Naive B cell (primary cell): ENCODE data around the gene GALK1. TPM values are rescaled to one million over a fixed set of nuclear protein-coding genes. Genes with fewer than 3 reads are reported as not detected.
"Not testable (repeated sequence)": the region's sequence is repeated elsewhere in the genome, so short reads cannot be mapped to it uniquely, and the experiment has no call there.

Experiments used
- ATAC-seq, 2 donors: fragments of 150-1000 bp; cut with Tn5 transposase; 2 replicates each; pipeline ENCODE4 v1.10.0; 2021; ENCODE audit warnings: low read depth in 2 of 2, mild to moderate bottlenecking in 2 of 2, moderate library complexity in 2 of 2
- DNase-seq: peaks from one replicate; pipeline ENCODE4 v3.0.0; 2022
- H3K27ac Mint-ChIP-seq, 6 donors: one replicate each; pipeline ENCODE4 v1.8.0; 2020 to 2022; ENCODE audit warnings: mild to moderate bottlenecking in 6 of 6, mixed read lengths in 6 of 6, moderate library complexity in 5 of 6, inconsistent platforms in 2 of 6
- H3K27me3 Mint-ChIP-seq, 3 donors: one replicate each; pipeline ENCODE4 v1.8.0; 2021 to 2022; ENCODE audit warnings: mixed read lengths in 3 of 3, mild to moderate bottlenecking in 1 of 3
- H3K36me3 Mint-ChIP-seq, 2 donors: one replicate each; pipeline ENCODE4 v1.8.0; 2020 to 2022; ENCODE audit warnings: mixed read lengths in 2 of 2, inconsistent platforms in 1 of 2, mild to moderate bottlenecking in 1 of 2
- H3K4me1 Mint-ChIP-seq, 3 donors: one replicate each; pipeline ENCODE4 v1.8.0; 2020 to 2022; ENCODE audit warnings: mixed read lengths in 3 of 3, inconsistent platforms in 1 of 3, mild to moderate bottlenecking in 1 of 3, moderate library complexity in 1 of 3
- H3K4me3 Mint-ChIP-seq, 8 donors: one replicate each; pipeline ENCODE4 v1.8.0; 2020 to 2022; ENCODE audit warnings: mild to moderate bottlenecking in 8 of 8, mixed read lengths in 8 of 8, moderate library complexity in 8 of 8, inconsistent platforms in 2 of 8
- H3K9me3 Mint-ChIP-seq, 7 donors: one replicate each; pipeline ENCODE4 v1.8.0; 2020 to 2022; ENCODE audit warnings: mixed read lengths in 7 of 7, mild to moderate bottlenecking in 5 of 7, inconsistent platforms in 2 of 7, moderate library complexity in 1 of 7
- polyA plus RNA-seq, 6 donors: library from polyadenylated mRNA; unstranded; fragments of 300-500 nt; fragmentation: Illumina TruSeq; gene quantifications; one replicate each; pipeline ENCODE4 v1.2.3, GENCODE V29; 2021; ENCODE audit warnings: low read depth in 6 of 6

The GALK1 gene
- polyA plus RNA-seq, 6 donors from 2014 or later: 8.3 to 21.9 (median 14.6) TPM

DNA sequence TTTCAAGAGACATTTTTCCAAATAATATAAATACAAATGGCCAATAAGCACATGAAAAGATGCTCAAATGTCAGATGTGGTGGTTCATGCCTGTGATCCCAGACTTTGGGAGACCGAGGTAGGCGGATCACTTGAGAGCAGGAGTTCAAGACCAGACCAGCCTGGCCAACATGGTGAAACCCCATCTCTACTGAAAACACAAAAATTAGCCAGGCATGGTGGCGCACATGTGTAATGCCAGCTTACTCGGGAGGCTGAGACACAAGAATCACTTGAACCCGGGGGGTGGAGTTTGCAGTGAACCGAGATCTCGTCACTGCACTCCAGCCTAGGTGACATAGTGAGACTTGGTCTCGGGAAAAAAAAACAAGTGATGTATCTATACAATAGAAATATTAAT, 2.9 kb upstream of the GALK1 start:
- Mint-ChIP-seq H3K4me1 (peaks cover 4 to 17% (median 8%) of the 10 kb centered on the region in 3 donors), H3K9me3 (no peaks in the 10 kb centered on the region), H3K27me3 (no peaks in the 10 kb centered on the region), H3K27ac (no peak overlapping the region), H3K36me3 (no peaks in the 10 kb centered on the region), H3K4me3 (peak overlapping the region in 1 of 8 donors; percentile 63)
- DNase-seq (no peak), ATAC-seq (no peak)

DNA sequence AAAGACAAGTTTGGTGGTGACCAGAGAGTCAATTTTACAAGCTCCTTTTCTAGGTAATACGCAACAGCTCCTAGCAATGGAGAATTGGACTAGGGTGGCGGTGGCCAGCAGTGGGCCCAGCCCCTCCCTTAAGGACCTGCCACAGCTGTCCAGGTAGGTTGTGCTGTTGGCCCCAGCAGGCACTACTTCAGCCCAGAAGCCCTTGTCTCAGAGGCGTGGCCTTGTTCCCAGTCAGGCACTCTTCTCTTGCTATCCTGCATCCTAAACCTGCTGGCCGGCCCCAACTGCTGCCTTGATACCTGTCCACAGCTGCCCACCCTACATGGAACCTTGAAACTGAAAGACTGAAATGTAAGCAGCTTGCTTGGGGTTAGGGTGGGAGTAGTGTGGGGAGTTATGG, 989 bp upstream of the GALK1 start:
- H3K27ac Mint-ChIP-seq: no peak overlapping the region
- peak overlapping the region in 7 of 8 donors; percentile 30 to 84 (median 77) for H3K4me3 Mint-ChIP-seq
- H3K4me1 Mint-ChIP-seq: peaks cover 9 to 23% (median 13%) of the 10 kb centered on the region in 3 donors

DNA sequence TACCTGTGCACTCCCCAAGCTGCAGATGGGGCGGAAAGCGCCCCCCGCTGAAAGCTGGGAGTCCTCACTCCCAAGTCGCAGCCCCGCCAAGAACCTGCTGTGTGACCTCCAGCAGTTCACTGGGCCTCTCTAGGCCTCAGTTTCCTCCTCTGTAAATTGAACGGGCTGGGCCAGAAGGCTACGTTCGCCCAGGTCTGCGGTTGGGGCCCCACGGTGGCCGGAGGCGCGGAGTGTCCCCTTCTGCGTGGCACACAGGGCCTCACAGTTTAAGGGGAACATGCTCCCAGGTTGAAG, 628 bp downstream of the GALK1 start:
- Mint-ChIP-seq H3K4me3 (peak overlapping the region; percentile 76 to 90 (median 82)), H3K4me1 (peaks cover 9 to 23% (median 13%) of the 10 kb centered on the region in 3 donors), H3K9me3 (no peaks in the 10 kb centered on the region), H3K27me3 (no peaks in the 10 kb centered on the region), H3K36me3 (no peaks in the 10 kb centered on the region), H3K27ac (peak overlapping the region in 2 of 6 donors; percentile 65 to 73)
- DNase-seq: no peak
- no peak for ATAC-seq

More for the DNA sequence above, 989 bp upstream of the GALK1 start:
- DNase-seq (no peak), ATAC-seq (no peak)
- Mint-ChIP-seq H3K36me3 (no peaks in the 10 kb centered on the region), H3K9me3 (no peaks in the 10 kb centered on the region), H3K27me3 (no peaks in the 10 kb centered on the region)

DNA sequence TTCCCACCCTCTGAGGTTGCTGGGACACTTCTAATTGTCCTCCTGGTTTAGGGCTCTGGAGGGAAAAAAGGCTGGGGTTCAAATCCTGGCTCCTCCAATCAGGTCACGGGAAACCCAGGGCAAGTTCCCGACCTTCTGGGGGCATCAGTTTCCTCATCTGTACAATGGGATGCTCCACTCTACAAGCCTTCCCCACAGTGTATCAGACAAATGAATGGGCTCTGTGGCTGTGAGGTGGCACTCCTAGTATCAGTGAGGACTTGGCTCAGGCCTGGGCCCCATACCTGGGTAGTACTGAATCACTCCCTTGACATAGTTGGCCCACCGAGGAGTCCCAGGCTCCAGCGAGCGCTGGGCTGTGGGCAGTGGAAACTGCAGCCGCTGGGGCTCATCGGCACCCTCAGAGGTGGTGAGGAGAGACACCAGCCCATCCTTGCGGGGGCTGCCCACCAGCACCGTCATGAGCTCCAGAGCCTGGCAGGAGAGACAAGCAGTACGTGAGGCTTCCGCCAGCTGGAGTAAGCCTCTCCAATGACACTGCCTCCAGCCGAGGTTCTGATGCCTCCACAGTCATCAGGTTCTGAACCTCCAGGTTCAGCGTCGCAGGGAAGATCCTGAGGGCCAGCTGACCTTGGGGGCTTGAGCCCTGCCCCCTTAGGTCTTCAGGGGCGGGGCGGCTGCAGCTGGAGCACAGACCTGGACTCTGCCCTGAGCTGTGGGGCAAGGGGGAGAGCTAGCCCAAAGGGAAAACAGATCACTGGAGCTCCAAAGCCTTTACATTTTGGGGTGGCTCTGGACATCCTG, 1.2 kb downstream of the GALK1 start:
- Mint-ChIP-seq H3K4me3 (peak overlapping the region; percentile 76 to 90 (median 82)), H3K9me3 (no peaks in the 10 kb centered on the region), H3K36me3 (no peaks in the 10 kb centered on the region), H3K27me3 (no peaks in the 10 kb centered on the region), H3K4me1 (peaks cover 9 to 23% (median 13%) of the 10 kb centered on the region in 3 donors), H3K27ac (peak overlapping the region in 2 of 6 donors; percentile 15 to 65)
- DNase-seq (no peak), ATAC-seq (no peak)

DNA sequence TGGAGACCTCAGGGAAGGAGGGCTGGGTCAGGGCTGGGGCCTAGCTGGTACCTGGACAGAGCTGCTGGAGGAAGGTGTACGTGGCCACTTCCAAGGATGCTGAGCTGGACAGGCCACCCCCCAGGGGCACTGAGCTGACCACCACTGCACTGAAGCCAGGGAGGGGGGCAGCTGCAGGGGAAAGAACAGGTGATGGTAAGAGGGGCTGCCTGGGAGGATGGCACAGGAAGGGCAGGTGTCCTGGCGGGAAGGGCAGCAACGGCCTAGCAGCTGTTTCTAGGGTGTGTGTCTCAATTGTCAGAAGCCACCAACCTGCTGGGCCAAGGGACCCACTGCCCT, 1.8 kb downstream of the GALK1 start:
- Mint-ChIP-seq H3K36me3 (no peaks in the 10 kb centered on the region), H3K27ac (peak overlapping the region in 3 of 6 donors; percentile 63 to 68 (median 67)), H3K4me1 (peaks cover 9 to 23% (median 13%) of the 10 kb centered on the region in 3 donors)

DNA sequence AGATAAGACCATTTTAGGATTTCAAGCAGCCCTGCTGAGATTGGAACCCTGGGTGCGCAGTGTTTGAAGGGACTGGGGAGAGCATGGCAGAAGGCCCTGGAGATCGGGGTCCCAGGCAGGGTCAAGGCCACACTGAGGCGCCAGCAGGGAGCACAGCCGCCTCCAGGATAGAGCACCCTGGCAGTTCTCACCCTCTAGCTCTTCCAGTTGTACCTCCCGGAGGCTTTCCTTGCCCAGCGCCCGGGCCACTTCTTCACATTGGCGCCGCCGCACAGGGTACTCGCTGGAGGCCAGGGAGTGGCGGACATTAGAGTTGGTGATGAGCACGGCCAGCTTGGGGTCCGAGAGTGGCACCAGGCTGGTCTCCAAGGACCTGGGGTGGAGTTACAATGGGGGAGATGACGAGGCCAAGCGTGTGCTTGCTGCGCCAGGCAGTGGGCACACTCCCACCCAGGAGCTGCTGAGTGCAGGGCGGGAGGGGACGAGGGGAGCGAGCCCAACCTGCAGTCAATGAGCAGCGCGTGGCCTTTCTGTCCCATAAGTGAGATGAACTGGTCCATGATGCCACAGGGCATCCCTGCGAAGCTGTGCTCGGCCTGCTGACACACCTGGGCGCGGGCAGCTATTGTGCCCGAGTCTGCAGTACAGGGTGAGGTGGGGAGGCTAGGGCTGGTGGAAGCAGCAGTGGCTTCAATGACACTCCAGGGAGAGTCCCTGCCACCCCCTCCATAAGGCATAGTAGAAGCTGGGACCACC, 2.3 kb downstream of the GALK1 start:
- peak overlapping the region; percentile 56 to 83 (median 64) for H3K4me3 Mint-ChIP-seq
- H3K9me3 Mint-ChIP-seq: no peaks in the 10 kb centered on the region
- no peaks in the 10 kb centered on the region for H3K27me3 Mint-ChIP-seq
- no peak for ATAC-seq
- H3K36me3 Mint-ChIP-seq: no peaks in the 10 kb centered on the region
- peaks cover 9 to 23% (median 13%) of the 10 kb centered on the region in 3 donors for H3K4me1 Mint-ChIP-seq
- no peak for DNase-seq
- H3K27ac Mint-ChIP-seq: peak overlapping the region in 5 of 6 donors; percentile 39 to 72 (median 67)

More for the DNA sequence above, 1.8 kb downstream of the GALK1 start:
- peak overlapping the region in 7 of 8 donors; percentile 22 to 83 (median 61) for H3K4me3 Mint-ChIP-seq
- no peaks in the 10 kb centered on the region for H3K27me3 Mint-ChIP-seq
- no peak for DNase-seq
- H3K9me3 Mint-ChIP-seq: no peaks in the 10 kb centered on the region
- ATAC-seq: no peak

DNA sequence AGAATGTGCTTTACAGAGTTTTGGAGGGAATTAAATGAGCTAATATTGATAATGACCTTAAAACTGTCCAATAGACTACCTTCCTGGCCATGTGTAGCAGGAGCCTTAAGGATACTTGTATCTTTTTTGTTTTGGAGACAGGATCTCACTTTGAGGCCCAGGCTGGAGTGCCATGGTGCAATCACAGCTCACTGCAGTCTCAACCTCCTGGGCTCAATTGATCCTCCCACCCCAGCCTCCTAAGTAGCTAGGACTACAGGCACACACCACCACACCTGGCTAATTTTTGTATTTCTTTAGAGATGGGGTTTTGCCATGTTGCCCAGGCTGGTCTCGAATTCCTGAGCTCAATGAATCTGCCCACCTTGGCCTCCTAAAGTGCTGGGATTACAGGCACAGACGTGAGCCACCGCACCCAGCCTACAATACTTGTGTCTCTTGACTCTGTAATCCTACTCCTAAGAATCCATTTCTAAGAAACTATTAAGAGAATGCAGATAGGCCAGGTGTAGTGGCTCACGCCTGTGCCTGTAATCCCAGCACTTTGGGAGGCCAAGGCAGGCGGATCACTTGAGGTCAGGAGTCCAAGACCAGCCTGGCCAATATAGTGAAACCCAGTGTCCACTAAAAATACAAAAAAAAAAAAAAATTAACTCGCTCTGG, 4.9 kb downstream of the GALK1 start:
- not testable (repeated sequence) for H3K27ac Mint-ChIP-seq, H3K36me3 Mint-ChIP-seq, H3K27me3 Mint-ChIP-seq

DNA sequence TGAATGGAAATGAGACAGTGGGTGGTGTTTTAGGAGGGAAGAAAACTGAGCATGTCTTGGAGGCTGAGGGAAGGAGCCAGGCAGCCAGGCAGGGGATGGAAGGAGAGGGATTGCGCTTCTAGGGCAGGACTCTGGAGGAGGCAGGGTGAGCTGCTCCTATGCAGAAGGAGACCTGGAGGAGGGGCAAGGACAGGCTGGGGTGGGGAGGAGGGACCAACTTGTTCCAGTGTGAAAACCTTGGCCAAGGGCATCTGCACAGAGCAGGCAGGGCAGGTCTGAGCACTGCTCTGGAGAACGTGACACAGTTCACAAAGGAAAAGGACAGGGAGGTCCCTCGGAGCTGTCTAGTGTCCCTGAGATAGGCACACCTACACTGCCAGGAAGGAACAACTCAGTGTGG, 5.5 kb downstream of the GALK1 start:
- H3K27ac Mint-ChIP-seq: no peak overlapping the region
- no peaks in the 10 kb centered on the region for H3K9me3 Mint-ChIP-seq
- no peak for ATAC-seq
- H3K4me3 Mint-ChIP-seq: peak overlapping the region in 1 of 8 donors; percentile 77
- H3K4me1 Mint-ChIP-seq: peaks cover 14 to 22% (median 19%) of the 10 kb centered on the region in 3 donors
- H3K27me3 Mint-ChIP-seq: no peaks in the 10 kb centered on the region
- no peak for DNase-seq
- H3K36me3 Mint-ChIP-seq: no peaks in the 10 kb centered on the region

More for the DNA sequence above, 4.9 kb downstream of the GALK1 start:
- H3K4me1 Mint-ChIP-seq: peaks cover 9 to 18% (median 14%) of the 10 kb centered on the region in 3 donors
- not testable (repeated sequence) for H3K9me3 Mint-ChIP-seq, DNase-seq, ATAC-seq, H3K4me3 Mint-ChIP-seq

DNA sequence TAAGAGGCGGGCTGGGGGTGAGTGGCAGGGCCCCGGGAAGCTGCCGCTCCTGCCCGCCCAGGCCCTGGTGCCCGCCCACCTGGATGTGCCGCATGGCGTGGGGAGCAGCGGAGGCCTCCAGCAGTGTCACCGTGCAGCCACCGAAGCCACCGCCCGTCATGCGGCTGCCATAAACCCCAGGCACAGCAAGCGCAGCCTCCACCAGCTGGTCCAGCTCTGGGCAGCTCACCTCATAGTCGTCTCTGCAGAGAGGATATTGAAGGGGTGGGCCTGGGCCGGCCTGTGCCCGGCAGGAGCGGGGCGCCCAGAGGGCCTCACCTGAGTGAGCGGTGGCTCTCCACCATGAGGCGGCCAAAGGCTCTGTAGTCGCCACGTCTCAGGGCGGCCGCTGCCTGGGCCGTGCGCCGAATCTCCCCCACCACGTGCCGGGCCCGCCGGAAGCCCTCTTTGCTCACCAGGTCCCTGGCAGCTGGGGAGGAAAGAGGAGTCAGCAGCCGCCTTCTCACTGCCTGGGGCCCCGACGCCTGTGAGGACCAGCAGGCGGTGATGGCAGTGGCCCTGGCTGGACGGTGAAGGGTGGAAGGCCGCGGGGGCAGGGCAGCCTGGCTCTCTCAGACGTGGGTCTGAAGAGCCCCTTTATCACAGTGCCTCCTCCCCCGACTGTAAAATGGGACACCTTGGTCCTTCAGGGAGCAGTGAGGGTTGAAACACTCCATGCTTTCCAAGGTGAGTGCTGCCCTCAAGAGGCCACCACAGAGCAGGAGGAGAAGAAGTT, 6.7 kb downstream of the GALK1 start:
- Mint-ChIP-seq H3K4me3 (no peak overlapping the region), H3K4me1 (peaks cover 12 to 18% (median 12%) of the 10 kb centered on the region in 3 donors), H3K9me3 (no peaks in the 10 kb centered on the region), H3K27me3 (no peaks in the 10 kb centered on the region), H3K36me3 (no peaks in the 10 kb centered on the region), H3K27ac (no peak overlapping the region)
- no peak for ATAC-seq
- no peak for DNase-seq

DNA sequence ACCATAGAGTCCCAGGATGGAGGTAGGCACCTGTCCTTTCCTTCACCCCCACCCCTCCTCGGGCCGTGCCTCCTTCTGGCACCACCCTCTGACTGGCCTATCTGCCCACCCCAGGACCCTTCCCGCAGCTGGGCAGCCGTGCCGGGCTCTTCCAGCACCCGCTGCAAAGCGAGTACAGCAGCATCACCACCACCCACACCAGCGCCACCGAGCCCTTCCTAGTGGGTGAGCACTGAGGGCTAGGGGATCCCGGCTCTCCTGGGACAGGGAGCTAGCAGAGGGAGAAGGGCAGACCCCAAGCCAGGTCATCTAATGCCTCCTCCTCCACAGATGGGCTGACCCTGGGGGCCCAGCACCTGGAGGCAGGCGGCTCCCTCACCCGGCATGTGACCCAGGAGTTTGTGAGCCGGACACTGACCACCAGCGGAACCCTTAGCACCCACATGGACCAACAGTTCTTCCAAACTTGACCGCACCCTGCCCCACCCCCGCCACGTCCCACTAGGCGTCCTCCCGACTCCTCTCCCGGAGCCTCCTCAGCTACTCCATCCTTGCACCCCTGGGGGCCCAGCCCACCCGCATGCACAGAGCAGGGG, 7.8 kb downstream of the GALK1 start:
- H3K9me3 Mint-ChIP-seq: no peaks in the 10 kb centered on the region
- DNase-seq (no peak), ATAC-seq (no peak)
- H3K4me1 Mint-ChIP-seq: peaks cover 6 to 13% (median 8%) of the 10 kb centered on the region in 3 donors
- no peak overlapping the region for H3K27ac Mint-ChIP-seq
- no peak overlapping the region for H3K4me3 Mint-ChIP-seq
- H3K27me3 Mint-ChIP-seq: no peaks in the 10 kb centered on the region
- H3K36me3 Mint-ChIP-seq: no peaks in the 10 kb centered on the region

DNA sequence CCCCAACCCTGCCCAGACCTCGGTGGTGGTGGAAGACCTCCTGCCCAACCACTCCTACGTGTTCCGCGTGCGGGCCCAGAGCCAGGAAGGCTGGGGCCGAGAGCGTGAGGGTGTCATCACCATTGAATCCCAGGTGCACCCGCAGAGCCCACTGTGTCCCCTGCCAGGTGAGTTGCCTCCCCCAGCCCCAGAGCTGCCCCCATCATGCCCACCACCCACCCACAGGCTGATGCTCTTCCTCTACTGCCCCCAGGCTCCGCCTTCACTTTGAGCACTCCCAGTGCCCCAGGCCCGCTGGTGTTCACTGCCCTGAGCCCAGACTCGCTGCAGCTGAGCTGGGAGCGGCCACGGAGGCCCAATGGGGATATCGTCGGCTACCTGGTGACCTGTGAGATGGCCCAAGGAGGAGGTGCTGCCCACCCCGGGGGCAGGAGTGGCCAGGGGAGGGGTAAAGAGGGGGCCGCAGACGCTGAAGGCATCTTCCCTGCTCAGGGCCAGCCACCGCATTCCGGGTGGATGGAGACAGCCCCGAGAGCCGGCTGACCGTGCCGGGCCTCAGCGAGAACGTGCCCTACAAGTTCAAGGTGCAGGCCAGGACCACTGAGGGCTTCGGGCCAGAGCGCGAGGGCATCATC, 8.4 kb downstream of the GALK1 start:
- Mint-ChIP-seq H3K27me3 (no peaks in the 10 kb centered on the region), H3K36me3 (no peaks in the 10 kb centered on the region), H3K4me3 (peak overlapping the region in 1 of 8 donors; percentile 15), H3K27ac (no peak overlapping the region), H3K9me3 (no peaks in the 10 kb centered on the region), H3K4me1 (peaks cover 6 to 13% (median 8%) of the 10 kb centered on the region in 3 donors)
- no peak for ATAC-seq
- no peak for DNase-seq

DNA sequence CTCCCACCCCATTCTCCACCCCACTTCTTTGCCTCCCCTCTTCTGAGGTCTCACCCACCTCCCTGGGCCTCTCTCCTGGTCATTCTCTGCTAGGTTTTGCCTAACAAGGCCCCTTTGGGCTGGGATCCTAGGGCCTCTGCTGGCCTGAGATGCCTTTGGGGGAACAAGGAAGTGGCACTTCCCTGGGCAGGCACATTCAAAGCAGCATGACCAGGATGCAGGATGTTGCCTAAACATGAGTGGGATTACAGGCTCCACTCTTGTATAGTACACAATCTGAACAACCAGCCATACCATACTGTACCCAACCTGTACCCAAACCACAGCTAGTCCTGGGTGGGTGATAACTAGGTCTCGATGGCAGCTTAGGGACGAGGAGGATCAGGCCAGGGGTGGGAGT, 9.0 kb downstream of the GALK1 start:
- H3K9me3 Mint-ChIP-seq: no peaks in the 10 kb centered on the region
- H3K4me3 Mint-ChIP-seq: peak overlapping the region in 3 of 8 donors; percentile 26 to 76 (median 43)
- DNase-seq (no peak), ATAC-seq (no peak)
- no peaks in the 10 kb centered on the region for H3K36me3 Mint-ChIP-seq
- no peak overlapping the region for H3K27ac Mint-ChIP-seq
- H3K27me3 Mint-ChIP-seq: no peaks in the 10 kb centered on the region
- peaks cover 6 to 13% (median 8%) of the 10 kb centered on the region in 3 donors for H3K4me1 Mint-ChIP-seq
